ENCODE measurements around the gene CDC45. TPM values are rescaled to one million over a fixed set of nuclear protein-coding genes. Genes with fewer than 3 reads are reported as not detected.
A peak's percentile ranks its signal among the peaks of the same experiment; 100 is the strongest.

Gene CDC45
- total and polyA plus RNA-seq, 12 donors = 0.87 to 7.7 (median 1.4) TPM; not detected in 1

DNA sequence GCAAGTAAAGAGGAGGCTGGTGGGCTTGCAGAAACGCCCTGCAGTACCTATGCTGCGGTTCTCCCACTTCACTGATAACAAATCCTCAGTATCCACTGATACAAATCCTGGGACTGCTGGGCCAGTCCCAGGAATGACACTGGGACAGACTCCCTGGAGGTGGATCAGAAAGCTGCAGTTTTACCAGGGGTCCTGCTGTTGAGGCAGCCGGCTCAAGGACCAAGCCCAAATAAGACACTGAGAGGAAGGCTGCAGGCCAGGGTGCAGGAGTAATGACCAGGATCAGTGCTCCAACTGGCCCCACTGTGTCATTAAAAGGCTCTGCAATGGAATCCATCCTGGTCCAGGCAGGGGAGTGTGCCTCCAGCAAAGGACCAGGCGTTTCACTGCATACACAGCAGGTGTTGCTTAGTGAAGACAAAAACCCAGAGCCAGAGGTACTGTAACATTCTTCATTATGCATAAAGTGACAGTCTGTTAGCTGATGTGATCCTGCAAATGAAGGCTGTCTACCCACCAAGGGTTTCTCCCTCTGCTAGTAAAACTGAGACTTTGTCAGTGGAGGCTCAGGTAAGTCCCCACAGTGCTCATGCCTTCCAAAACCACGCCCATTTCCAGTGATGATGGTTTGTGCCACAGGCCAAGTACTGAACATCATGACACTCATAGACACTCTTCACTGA is 30.8 kb upstream of the CDC45 start:
- 84 to 87% (median 86%) methylated on average over 4 to 5 of the region's 5 CpGs for WGBS, 4 donors
- intact Hi-C loops (cut with DNase I) = no loop called here
- Histone ChIP-seq H3K36me3 (replicated peaks in 1 of 2) (peaks cover 0 to 37% of the 10 kb centered on the region in 2 donors), H3K9me3 (replicated peaks in 1 of 3) (no peaks in the 10 kb centered on the region), H3K4me1 (replicated peaks in 1 of 2) (peaks cover 14 to 27% of the 10 kb centered on the region in 2 donors), H3K4me3 (no peak overlapping the region), H3K27me3 (no peaks in the 10 kb centered on the region), H3K27ac (peak overlapping the region in 1 of 5 donors; percentile 96)
- DNase-seq = no peak
- TF ChIP-seq POLR2A (IDR thresholded peaks at IDR 0.05) = no peak
- TF ChIP-seq, protein P1, sequence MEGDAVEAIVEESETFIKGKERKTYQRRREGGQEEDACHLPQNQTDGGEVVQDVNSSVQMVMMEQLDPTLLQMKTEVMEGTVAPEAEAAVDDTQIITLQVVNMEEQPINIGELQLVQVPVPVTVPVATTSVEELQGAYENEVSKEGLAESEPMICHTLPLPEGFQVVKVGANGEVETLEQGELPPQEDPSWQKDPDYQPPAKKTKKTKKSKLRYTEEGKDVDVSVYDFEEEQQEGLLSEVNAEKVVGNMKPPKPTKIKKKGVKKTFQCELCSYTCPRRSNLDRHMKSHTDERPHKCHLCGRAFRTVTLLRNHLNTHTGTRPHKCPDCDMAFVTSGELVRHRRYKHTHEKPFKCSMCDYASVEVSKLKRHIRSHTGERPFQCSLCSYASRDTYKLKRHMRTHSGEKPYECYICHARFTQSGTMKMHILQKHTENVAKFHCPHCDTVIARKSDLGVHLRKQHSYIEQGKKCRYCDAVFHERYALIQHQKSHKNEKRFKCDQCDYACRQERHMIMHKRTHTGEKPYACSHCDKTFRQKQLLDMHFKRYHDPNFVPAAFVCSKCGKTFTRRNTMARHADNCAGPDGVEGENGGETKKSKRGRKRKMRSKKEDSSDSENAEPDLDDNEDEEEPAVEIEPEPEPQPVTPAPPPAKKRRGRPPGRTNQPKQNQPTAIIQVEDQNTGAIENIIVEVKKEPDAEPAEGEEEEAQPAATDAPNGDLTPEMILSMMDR (IDR thresholded peaks at IDR 0.05) = no peak

DNA sequence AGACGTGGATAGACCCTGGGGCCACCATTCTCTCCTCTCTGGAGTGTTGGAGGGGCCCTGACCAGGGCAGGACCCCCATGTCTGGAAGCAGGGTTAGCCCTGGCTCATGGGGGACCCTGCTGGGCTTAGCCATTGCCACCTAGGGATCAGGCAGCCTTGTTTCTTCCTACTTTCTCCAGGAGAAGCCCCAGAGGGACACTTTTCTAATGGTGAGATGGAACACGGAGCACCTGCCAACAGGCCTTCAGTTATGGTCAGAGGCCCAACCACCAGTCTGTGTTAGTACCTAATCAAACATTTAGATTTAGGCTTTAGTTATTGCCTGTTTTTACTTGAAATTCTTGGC is 30.3 kb upstream of the CDC45 start:
- Histone ChIP-seq H3K4me1 (replicated peaks in 1 of 2) (peaks cover 14 to 27% of the 10 kb centered on the region in 2 donors), H3K4me3 (no peak overlapping the region), H3K9me3 (replicated peaks in 1 of 3) (no peaks in the 10 kb centered on the region), H3K36me3 (replicated peaks in 1 of 2) (peaks cover 0 to 37% of the 10 kb centered on the region in 2 donors), H3K27ac (no peak overlapping the region), H3K27me3 (no peaks in the 10 kb centered on the region)
- no peak for TF ChIP-seq POLR2A (IDR thresholded peaks at IDR 0.05)
- TF ChIP-seq, protein P1 (IDR thresholded peaks at IDR 0.05) = no peak
- no peak for DNase-seq
- intact Hi-C loops (cut with DNase I) = no loop called here
- WGBS, 4 donors = 75 to 100% (median 95%) methylated on average over 1 to 2 of the region's 2 CpGs

DNA sequence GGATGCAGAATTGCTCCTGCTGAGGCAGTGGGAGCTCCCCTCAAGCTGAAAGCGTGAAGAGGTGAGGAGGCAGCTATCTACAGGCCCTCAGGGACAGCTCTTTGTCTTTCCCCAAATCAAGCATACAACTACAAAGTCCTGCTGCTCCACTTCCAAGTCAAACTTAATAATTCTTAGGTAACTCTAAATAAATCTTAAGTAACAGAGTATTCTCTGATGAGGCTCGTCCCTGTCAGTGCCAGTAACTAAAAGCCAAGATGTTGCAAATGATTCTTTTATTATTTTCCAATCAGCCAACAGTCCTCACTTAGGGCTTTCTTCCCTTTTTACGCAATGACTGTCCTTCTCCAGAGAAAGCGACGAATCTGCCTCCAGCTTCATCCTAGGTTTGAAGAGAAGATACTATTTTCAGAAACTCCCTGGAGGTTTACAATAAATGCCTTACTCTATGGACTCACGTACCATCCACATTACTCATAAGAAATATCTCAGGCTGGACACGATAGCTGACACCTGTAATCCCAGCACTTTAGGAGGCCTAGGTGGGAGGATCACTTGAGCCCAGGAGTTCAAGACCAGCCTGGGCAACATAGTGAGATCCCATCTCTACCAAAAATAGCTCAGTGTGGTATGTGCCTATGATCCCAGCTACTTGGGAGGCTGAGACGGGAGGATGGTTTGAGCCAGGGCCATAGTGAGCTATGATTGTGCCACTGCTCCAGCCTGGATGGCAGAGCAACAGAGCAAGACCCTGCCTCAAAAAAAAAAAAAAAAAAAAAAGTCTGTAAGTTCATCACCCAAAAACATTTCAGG is 29.2 kb upstream of the CDC45 start:
- H3K4me3 ChIP-seq = no peak overlapping the region
- no peak for TF ChIP-seq POLR2A (IDR thresholded peaks at IDR 0.05)
- TF ChIP-seq, protein P1 (IDR thresholded peaks at IDR 0.05) = no peak
- peaks cover 0 to 45% of the 10 kb centered on the region in 2 donors for H3K36me3 ChIP-seq (replicated peaks in 1 of 2)
- DNase-seq = no peak
- WGBS, 4 donors = 82 to 89% (median 87%) methylated on average over 8 of the region's 8 CpGs
- H3K4me1 ChIP-seq (replicated peaks in 1 of 2) = peaks cover 14 to 21% of the 10 kb centered on the region in 2 donors
- H3K9me3 ChIP-seq (replicated peaks in 1 of 3) = no peaks in the 10 kb centered on the region
- H3K27me3 ChIP-seq = no peaks in the 10 kb centered on the region
- intact Hi-C loops (cut with DNase I) = no loop called here
- H3K27ac ChIP-seq = no peak overlapping the region

DNA sequence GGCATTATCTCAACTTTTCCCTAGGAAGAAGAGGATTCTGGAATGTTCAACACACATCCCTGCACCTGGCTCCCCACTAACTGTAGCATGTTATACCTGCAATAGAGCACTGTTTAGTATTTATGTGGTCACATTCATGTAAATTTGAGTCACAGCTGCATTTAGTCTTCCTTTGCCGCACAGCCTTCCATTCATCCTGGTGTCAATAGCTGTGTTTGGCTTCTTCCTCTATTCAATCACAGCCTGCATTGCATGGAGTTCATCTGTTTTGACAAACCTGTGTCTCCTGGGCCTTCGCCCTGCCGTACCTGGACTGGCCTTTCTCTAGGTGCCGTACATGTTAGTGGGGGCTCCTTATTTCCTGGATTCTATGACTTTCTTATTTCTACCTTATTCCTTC is 28.1 kb upstream of the CDC45 start:
- Histone ChIP-seq H3K27ac (no peak overlapping the region), H3K9me3 (replicated peaks in 1 of 3) (no peaks in the 10 kb centered on the region), H3K27me3 (no peaks in the 10 kb centered on the region), H3K36me3 (replicated peaks in 1 of 2) (peaks cover 0 to 55% of the 10 kb centered on the region in 2 donors), H3K4me1 (replicated peaks in 1 of 2) (peaks cover 10 to 11% of the 10 kb centered on the region in 2 donors), H3K4me3 (no peak overlapping the region)
- no peak for DNase-seq
- WGBS, 4 donors = 94 to 97% (median 97%) methylated on average over 4 of the region's 4 CpGs
- TF ChIP-seq POLR2A (IDR thresholded peaks at IDR 0.05) = no peak
- TF ChIP-seq, protein P1 (IDR thresholded peaks at IDR 0.05) = no peak
- intact Hi-C loops (cut with DNase I) = no loop called here

All from adrenal gland (tissue), 12 donors.